ENCODE results near the gene PTPRB. TPM values are rescaled to one million over a fixed set of nuclear protein-coding genes. Genes with fewer than 3 reads are reported as not detected.
A peak's percentile ranks its signal among the peaks of the same experiment; 100 is the strongest.

Gene PTPRB
- total RNA-seq, 6 experiments from 2014 or later = 2.6 to 4.3 (median 3.1) TPM

GRCh38 chr12:70609203-70609602, 28.0 kb downstream of the PTPRB start:
- Mint-ChIP-seq H3K9me3 (no peaks in the 10 kb centered on the region), H3K27me3 (ENCODE audit: insufficient read depth) (peaks cover 6% of the 10 kb centered on the region; the same call in 1 of the 2 replicates), H3K36me3 (ENCODE audit: low read depth) (peaks cover 6% of the 10 kb centered on the region), H3K4me3 (peak overlapping the region; percentile 88), H3K27ac (peak overlapping the region; percentile 44; the same call in 1 of the 2 replicates), H3K4me1 (ENCODE audit: low read depth) (peaks cover 61% of the 10 kb centered on the region)
- TF ChIP-seq CTCF (IDR thresholded peaks at IDR 0.05) = no peak
- DNase-seq = no peak

- DNase-seq = no peak
- Mint-ChIP-seq H3K36me3 (ENCODE audit: low read depth) (peaks cover 6% of the 10 kb centered on the region), H3K4me1 (ENCODE audit: low read depth) (peaks cover 67% of the 10 kb centered on the region), H3K27me3 (ENCODE audit: insufficient read depth) (peaks cover 6% of the 10 kb centered on the region; the same call in 1 of the 2 replicates), H3K27ac (no peak overlapping the region), H3K9me3 (no peaks in the 10 kb centered on the region), H3K4me3 (peak overlapping the region; percentile 88; the same call in 1 of the 2 replicates)
- TF ChIP-seq CTCF (IDR thresholded peaks at IDR 0.05) = no peak
These were observed 29.0 kb downstream of the PTPRB start for GRCh38 chr12:70608184-70608583.

GRCh38 chr12:70607107-70607506, 30.1 kb downstream of the PTPRB start:
- DNase-seq = no peak
- Mint-ChIP-seq H3K9me3 (no peaks in the 10 kb centered on the region), H3K4me3 (no peak overlapping the region)

GRCh38 chr12:70605976-70606375, 31.3 kb downstream of the PTPRB start:
- Mint-ChIP-seq H3K4me1 (ENCODE audit: low read depth) (peaks cover 73% of the 10 kb centered on the region), H3K27me3 (ENCODE audit: insufficient read depth) (peaks cover 6% of the 10 kb centered on the region; the same call in 1 of the 2 replicates), H3K9me3 (no peaks in the 10 kb centered on the region), H3K27ac (no peak overlapping the region), H3K36me3 (ENCODE audit: low read depth) (peaks cover 6% of the 10 kb centered on the region), H3K4me3 (peak overlapping the region; percentile 24)
- DNase-seq = peak; percentile 46
- no peak for TF ChIP-seq CTCF (IDR thresholded peaks at IDR 0.05)

More at GRCh38 chr12:70607107-70607506, 30.1 kb downstream of the PTPRB start:
- peaks cover 6% of the 10 kb centered on the region; the same call in 1 of the 2 replicates for H3K27me3 Mint-ChIP-seq (ENCODE audit: insufficient read depth)
- no peak overlapping the region for H3K27ac Mint-ChIP-seq
- H3K4me1 Mint-ChIP-seq (ENCODE audit: low read depth) = peaks cover 75% of the 10 kb centered on the region
- H3K36me3 Mint-ChIP-seq (ENCODE audit: low read depth) = peaks cover 6% of the 10 kb centered on the region
- no peak for TF ChIP-seq CTCF (IDR thresholded peaks at IDR 0.05)

- H3K9me3 Mint-ChIP-seq = no peaks in the 10 kb centered on the region
- peaks cover 6% of the 10 kb centered on the region; the same call in 1 of the 2 replicates for H3K27me3 Mint-ChIP-seq (ENCODE audit: insufficient read depth)
- H3K36me3 Mint-ChIP-seq (ENCODE audit: low read depth) = peaks cover 6% of the 10 kb centered on the region
- no peak for TF ChIP-seq CTCF (IDR thresholded peaks at IDR 0.05)
- H3K27ac Mint-ChIP-seq = no peak overlapping the region
- no peak for DNase-seq
- no peak overlapping the region for H3K4me3 Mint-ChIP-seq
- H3K4me1 Mint-ChIP-seq (ENCODE audit: low read depth) = peaks cover 65% of the 10 kb centered on the region
These were observed 32.6 kb downstream of the PTPRB start for GRCh38 chr12:70604662-70605061.
